Hematopoietic multipotent progenitor cell treated with erythropoietin and hydrocortisone succinate and interleukin-3 and kit ligand, for 15 days (in vitro differentiated cells): ENCODE results near the gene RAPH1.
A peak's percentile ranks its signal among the peaks of the same experiment; 100 is the strongest.

Experiments used
- DNase-seq: peaks from one replicate; pipeline ENCODE4 v3.0.0-alpha.2; 2015; ENCODE audit warnings: low spot score

The RAPH1 gene

GRCh38 chr2:203535078-203535783 is at the start of gene RAPH1:
RAPH1 (minus strand) TSS chr2:203535301; CDS start chr2:203495353, 39,948 bp downstream.
- DNase-seq, result peak; percentile 16

- DNase-seq, result no peak
Measured at GRCh38 chr2:203584784-203585183, 49.7 kb upstream of the RAPH1 start.

GRCh38 chr2:203583701-203584100 is 48.6 kb upstream of the RAPH1 start:
- no peak for DNase-seq

- DNase-seq, result no peak
Measured at GRCh38 chr2:203583084-203583695, 48.1 kb upstream of the RAPH1 start.

- DNase-seq, result no peak
Measured at GRCh38 chr2:203582468-203582867, 47.4 kb upstream of the RAPH1 start.

GRCh38 chr2:203580844-203581243 is 45.7 kb upstream of the RAPH1 start:
- DNase-seq, result no peak

- no peak for DNase-seq
Measured at GRCh38 chr2:203579730-203580129, 44.6 kb upstream of the RAPH1 start.

GRCh38 chr2:203578759-203579643 is 43.9 kb upstream of the RAPH1 start:
- DNase-seq, result no peak

- no peak for DNase-seq
Measured at GRCh38 chr2:203574824-203575223, 39.7 kb upstream of the RAPH1 start.

GRCh38 chr2:203572316-203572715 is 37.2 kb upstream of the RAPH1 start:
- DNase-seq, result no peak

- no peak for DNase-seq
Measured at GRCh38 chr2:203569677-203570316, 34.7 kb upstream of the RAPH1 start.

- no peak for DNase-seq
Measured at GRCh38 chr2:203567691-203568090, 32.6 kb upstream of the RAPH1 start.

GRCh38 chr2:203566161-203566560 is 31.1 kb upstream of the RAPH1 start:
- no peak for DNase-seq

- no peak for DNase-seq
Measured at GRCh38 chr2:203565076-203565475, 30.0 kb upstream of the RAPH1 start.

GRCh38 chr2:203562268-203562667 is 27.2 kb upstream of the RAPH1 start:
- no peak for DNase-seq

GRCh38 chr2:203559641-203560040 is 24.5 kb upstream of the RAPH1 start:
- DNase-seq, result no peak

- DNase-seq, result no peak
Measured at GRCh38 chr2:203553784-203554183, 18.7 kb upstream of the RAPH1 start.

GRCh38 chr2:203551778-203552177 is 16.7 kb upstream of the RAPH1 start:
- no peak for DNase-seq

- DNase-seq, result no peak
Measured at GRCh38 chr2:203550266-203550665, 15.2 kb upstream of the RAPH1 start.

GRCh38 chr2:203549406-203549805 is 14.3 kb upstream of the RAPH1 start:
- DNase-seq, result no peak

GRCh38 chr2:203548887-203549286 is 13.8 kb upstream of the RAPH1 start:
- DNase-seq, result no peak

- DNase-seq, result no peak
Measured at GRCh38 chr2:203547356-203547755, 12.3 kb upstream of the RAPH1 start.
